Left cardiac atrium (tissue), 4 donors: Measurements from ENCODE around the gene HPCAL4. TPM values are rescaled to one million over a fixed set of nuclear protein-coding genes. Genes with fewer than 3 reads are reported as not detected.

Source experiments
- ATAC-seq, 2 donors: fragments of 200-7000 bp; cut with Tn5 transposase; one replicate each; pipeline ENCODE4 v1.9.1; 2020; ENCODE audit warnings: mild to moderate bottlenecking in 2 of 2, moderate library complexity in 2 of 2
- DNase-seq: peaks from one replicate; pipeline ENCODE4 v3.0.0-alpha.2; 2020
- intact Hi-C, 2 donors: fragments of 100-400 bp; cut with DNase I; formaldehyde crosslinking; loops; one replicate each; pipeline versions ENCODE4 v1.14.1 to v1.15.1; 2022 to 2023
- total RNA-seq, 2 donors: library from RNA; stranded (reverse); fragmentation: NEBNext Ultra II Directional; extraction: Animal tissue kit (Norgen Biotek cat#: 25700); gene quantifications; one replicate each; pipeline ENCODE4 v1.2.1, GENCODE V29; 2021
- donor health status: DM: no; HTN: yes; CAD: no.
- donor health status: DM: no; HTN: yes; CAD: no; lungs with severe emphysema.
- donor health status: DM: yes; HTN: yes; CAD: no.
- donor health status: Dilated cardiomyopathy.

Gene HPCAL4
- total RNA-seq, 2 donors from 2014 or later = 0.58 to 2.6 TPM

DNA sequence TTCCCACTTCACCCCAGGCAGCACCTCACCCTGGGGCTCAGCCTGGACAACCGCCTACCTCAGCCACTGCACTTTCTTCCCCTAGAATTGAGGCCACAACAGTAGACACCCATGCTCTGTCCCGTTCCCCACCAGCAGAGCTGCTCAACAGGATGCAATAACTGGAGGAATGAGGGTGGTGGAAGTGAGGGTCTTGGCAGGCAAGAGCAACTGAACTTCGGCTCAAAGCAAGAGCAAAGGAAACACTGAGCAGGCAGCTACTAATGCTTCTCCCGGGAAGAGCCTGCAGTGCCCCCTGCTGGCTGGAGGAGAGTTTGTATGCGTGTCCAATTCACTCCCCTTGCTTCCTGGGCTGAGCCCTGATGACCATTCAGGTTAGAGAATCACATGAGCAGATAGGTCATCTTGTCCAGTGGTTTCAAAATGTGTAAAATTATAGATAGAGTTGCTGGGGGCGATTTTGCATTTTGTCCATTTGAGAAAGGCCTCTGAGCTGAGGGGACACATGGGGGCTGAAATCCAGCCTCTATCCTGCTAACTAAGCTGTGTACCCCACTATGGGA is 33.2 kb downstream of the HPCAL4 start:
- peak; percentile 50 to 53 for ATAC-seq
- peak; percentile 64 for DNase-seq
- intact Hi-C loops = no loop called here

DNA sequence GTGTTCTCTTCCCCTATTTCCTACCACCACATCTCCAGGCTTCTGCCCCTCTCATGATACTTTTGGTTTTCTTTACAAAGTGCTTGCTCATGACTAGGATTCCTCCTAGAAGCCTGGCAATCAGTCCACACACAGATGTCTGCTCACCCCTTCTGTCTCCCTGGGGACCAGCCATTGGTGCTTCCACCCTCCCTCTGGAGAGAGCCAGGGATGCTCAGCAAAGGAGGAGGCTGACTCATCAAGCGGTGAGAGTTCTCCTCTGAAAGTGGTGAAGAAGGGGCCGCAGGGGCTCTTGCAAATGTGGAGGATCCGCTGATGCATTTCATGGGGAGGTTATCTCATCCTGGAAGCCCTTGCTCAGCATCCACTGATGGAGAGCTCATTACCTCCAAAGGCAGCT is 33.8 kb downstream of the HPCAL4 start:
- DNase-seq (no peak), ATAC-seq (no peak)
- intact Hi-C loops = no loop called here

- intact Hi-C loops = no loop called here
- DNase-seq (no peak), ATAC-seq (no peak)
Observed at GRCh38 chr1:39656391-39656790, 34.8 kb downstream of the HPCAL4 start.

- ATAC-seq = no peak
- intact Hi-C loops = no loop called here
- DNase-seq = no peak
Observed at GRCh38 chr1:39655578-39656268, 35.5 kb downstream of the HPCAL4 start.

- ATAC-seq (no peak), DNase-seq (no peak)
- intact Hi-C loops = loop anchor here in 1 of 2 donors (5.0 kb wide), 1 partner anchor 68 kb away; no protein-coding TSS in a partner anchor
Observed at GRCh38 chr1:39654291-39654690, 36.9 kb downstream of the HPCAL4 start.

DNA sequence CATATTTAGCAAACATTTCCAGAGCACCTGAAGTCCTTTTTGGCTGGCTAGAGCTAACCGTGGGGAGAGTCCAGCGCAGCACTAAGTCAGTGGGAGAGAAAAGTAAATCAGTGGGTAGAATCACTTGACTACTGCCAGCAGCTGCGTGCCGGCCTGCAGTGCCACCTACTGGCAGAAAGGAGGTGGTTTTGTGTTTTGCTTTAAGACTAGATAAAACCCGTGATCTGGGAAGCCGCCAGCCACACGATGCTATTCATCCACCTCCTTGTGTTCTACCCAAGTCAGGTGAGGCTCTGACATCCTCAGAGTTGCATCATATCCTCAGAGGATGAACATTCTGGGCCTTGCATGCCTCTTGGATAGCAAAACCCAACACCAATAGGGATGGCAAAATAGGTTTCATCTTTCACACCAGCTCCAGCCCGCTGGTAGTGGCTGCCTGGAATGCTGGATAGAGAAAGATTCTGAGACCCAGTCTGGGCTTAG is 37.6 kb downstream of the HPCAL4 start:
- intact Hi-C loops = loop anchor here (2.0 to 5.0 kb wide), 2 partner anchors 49 to 69 kb away; no protein-coding TSS in a partner anchor
- peak; percentile 84 for DNase-seq
- ATAC-seq = peak; percentile 68 to 69

DNA sequence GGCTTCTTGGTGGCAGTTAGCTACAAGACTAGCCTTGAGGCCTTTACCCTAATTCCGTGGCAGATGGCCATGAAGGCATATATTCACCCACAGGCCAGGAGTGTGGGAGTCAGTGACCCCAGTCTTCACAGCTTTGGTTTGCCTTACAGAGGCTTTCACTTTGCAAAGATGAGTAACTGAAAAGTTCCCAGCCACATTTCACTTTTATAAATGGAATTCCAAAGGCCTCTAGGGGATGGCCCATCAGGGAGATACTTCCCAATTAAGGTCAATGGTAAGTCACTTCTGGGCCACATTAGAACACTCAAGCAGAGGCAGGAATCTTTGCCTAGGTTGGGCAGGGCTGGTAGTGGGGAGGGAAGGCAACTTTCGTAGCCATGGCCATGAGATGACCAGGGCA is 38.7 kb downstream of the HPCAL4 start:
- peak; percentile 1 to 4 for ATAC-seq
- no peak for DNase-seq
- intact Hi-C loops = loop anchor here (2.0 to 5.0 kb wide), 2 partner anchors 48 to 70 kb away; no protein-coding TSS in a partner anchor

DNA sequence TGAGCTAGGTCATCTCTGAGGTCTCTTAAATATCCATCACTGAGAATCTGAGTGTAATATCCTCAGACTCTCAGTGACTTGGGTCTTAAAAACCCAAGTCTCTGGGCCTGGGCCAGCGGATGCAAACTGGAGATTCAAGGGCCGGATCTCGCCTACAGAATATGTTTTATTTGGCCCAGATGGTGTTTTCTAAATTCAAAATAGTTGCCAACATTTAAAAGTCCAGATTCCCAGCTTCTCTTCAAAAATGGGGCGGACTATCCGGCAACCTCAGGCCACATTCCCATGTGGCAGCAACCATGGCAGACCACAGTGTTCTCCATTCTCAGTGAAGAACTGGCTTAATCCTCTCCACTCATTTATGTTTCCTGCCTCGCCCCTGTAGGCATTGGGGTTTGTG is 39.1 kb downstream of the HPCAL4 start:
- peak; percentile 72 for DNase-seq

DNA sequence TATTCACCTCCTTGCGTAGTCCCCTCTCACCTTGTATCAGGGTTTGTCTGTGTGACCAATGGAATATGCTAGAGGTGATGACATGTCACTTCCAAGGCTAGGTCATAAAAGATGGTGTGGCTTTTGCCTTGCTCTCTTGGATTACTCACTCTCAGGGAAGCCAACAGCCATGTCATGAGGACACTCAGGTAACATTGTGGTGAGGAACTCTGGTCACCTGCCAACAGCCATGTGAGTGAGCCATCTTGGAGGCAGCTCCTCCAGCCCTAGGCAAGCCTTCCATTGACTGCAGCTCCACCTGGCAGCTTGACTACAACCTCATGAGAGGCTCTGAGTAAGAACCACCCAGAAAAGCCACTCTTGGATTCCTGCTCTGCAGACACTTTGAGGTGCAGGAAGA is 40.8 kb downstream of the HPCAL4 start:
- intact Hi-C loops = loop anchor here in 1 of 2 donors (5.0 kb wide), 1 partner anchor 72 kb away; no protein-coding TSS in a partner anchor
- no peak for ATAC-seq

More for the DNA sequence above, 39.1 kb downstream of the HPCAL4 start:
- peak; percentile 53 to 54 for ATAC-seq
- intact Hi-C loops = loop anchor here (2.0 to 5.0 kb wide), 2 partner anchors 47 to 70 kb away; no protein-coding TSS in a partner anchor

GRCh38 chr1:39649636-39650185 is 41.5 kb downstream of the HPCAL4 start:
- DNase-seq = no peak
- intact Hi-C loops = loop anchor here in 1 of 2 donors (5.0 kb wide), 1 partner anchor 73 kb away; no protein-coding TSS in a partner anchor
- ATAC-seq = no peak

More for the DNA sequence above, 40.8 kb downstream of the HPCAL4 start:
- no peak for DNase-seq

DNA sequence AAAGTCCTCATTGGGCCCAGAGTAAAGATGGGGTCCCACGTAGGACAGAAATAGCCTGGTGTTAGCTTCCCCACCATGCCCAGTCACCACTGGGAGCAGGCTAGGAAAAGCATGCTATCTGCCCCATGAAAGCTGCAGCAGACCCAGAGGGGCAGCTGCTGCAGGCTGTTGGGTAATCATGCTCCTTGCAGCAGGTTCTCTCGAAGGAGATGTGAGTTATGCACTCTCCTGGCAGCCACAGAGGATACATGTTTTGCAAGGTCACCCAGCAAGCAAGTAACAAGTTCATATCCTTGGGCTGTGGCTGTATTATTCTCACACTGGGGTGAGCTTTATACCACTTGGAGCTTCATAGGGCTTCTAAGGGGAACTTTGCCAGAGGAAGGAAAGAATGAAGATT is 42.7 kb downstream of the HPCAL4 start:
- intact Hi-C loops = no loop called here
- DNase-seq = no peak
- no peak for ATAC-seq

GRCh38 chr1:39647247-39647646 is 44.0 kb downstream of the HPCAL4 start:
- intact Hi-C loops = no loop called here
- ATAC-seq (no peak), DNase-seq (no peak)

- ATAC-seq (peak; percentile 76 to 88), DNase-seq (peak; percentile 82)
- intact Hi-C loops = no loop called here
Observed at GRCh38 chr1:39646232-39647081, 44.8 kb downstream of the HPCAL4 start.

GRCh38 chr1:39645411-39646043 is 45.7 kb downstream of the HPCAL4 start:
- intact Hi-C loops = no loop called here
- DNase-seq = no peak
- ATAC-seq = no peak

DNA sequence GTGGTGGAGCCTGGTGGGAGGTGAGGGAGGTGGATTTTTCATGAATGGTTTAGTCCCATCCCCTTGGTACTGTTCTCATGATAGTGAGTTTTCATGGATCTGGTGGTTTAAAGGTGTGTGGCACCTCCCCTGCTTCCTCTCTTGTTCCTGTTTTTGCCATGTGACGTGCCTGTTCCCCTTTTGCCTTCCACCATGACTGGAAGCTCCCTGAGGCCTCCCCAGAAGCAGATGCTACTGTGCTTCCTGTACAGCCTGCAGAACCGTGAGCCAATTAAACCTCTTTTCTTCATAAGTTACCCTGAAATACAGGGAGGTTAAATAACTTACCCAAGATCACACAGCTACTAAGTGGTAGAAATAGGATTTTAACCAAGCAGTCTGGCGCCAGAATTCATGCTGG is 47.5 kb downstream of the HPCAL4 start:
- intact Hi-C loops = no loop called here
- DNase-seq = no peak
- no peak for ATAC-seq

- no peak for ATAC-seq
Observed at GRCh38 chr1:39642796-39643195, 48.4 kb downstream of the HPCAL4 start.

DNA sequence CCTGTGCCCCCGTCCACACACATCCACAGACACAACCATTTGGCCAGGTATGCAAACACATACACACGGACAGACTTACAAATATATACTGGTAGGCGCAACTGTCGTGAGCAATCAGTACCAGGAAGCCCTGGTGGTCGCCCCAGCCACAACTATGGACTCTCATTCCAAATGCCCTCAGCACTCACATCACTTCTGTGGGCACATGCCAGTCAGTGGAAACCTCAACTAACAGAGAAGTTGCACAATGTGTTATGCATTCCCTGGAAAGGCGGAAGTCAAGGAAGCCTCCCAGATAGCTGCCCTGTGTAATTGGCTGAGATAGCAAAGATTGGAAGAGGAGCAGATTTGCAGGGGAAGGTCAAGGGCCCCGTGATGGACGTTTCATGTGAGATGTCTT is 50.4 kb downstream of the HPCAL4 start:
- intact Hi-C loops = no loop called here
- DNase-seq (no peak), ATAC-seq (no peak)

More at GRCh38 chr1:39642796-39643195, 48.4 kb downstream of the HPCAL4 start:
- intact Hi-C loops = no loop called here
- no peak for DNase-seq

GRCh38 chr1:39639305-39640130 is 51.7 kb downstream of the HPCAL4 start, which contains the start of gene HEYL:
HEYL (minus strand) TSS chr1:39639643; CDS start chr1:39639625, 18 bp downstream.
- DNase-seq = peak; percentile 83
- peak; percentile 90 to 95 for ATAC-seq
- intact Hi-C loops = no loop called here
